Fibroblast of villous mesenchyme (primary cell): ENCODE results near the gene TRIML1. TPM values are rescaled to one million over a fixed set of nuclear protein-coding genes. Genes with fewer than 3 reads are reported as not detected.

ENCODE experiments used
- DNase-seq: peaks from one replicate; pipeline ENCODE4 v3.0.0-alpha.2; 2010; ENCODE audit warnings: low read depth
- H3K4me3 ChIP-seq: 2 replicates; pipeline ENCODE4 v1.5.1; 2011; ENCODE audit warnings: low read depth, mild to moderate bottlenecking, low read length
- small RNA-seq: library from RNA; depleted of rRNA; stranded (forward); fragments of <200 nt; gene quantifications from one replicate; pipeline ENCODE3, GENCODE V24; 2012
- total RNA-seq: library from RNA; depleted of rRNA; stranded (reverse); fragments of >200 nt; gene quantifications from 2 replicates; pipeline ENCODE4 v1.2.3, GENCODE V29; 2012
- TF ChIP-seq, protein P1 (sequence below): IDR thresholded peaks from 2 replicates; pipeline ENCODE4 v1.5.1; 2012; ENCODE audit warnings: low read depth, mild to moderate bottlenecking, low read length; ENCODE audit not compliant: insufficient read depth

The TRIML1 gene
- total RNA-seq, 1 donor, result not detected

GRCh38 chr4:188187106-188187505 lies 47.9 kb downstream of the TRIML1 start:
- TF ChIP-seq, protein P1, sequence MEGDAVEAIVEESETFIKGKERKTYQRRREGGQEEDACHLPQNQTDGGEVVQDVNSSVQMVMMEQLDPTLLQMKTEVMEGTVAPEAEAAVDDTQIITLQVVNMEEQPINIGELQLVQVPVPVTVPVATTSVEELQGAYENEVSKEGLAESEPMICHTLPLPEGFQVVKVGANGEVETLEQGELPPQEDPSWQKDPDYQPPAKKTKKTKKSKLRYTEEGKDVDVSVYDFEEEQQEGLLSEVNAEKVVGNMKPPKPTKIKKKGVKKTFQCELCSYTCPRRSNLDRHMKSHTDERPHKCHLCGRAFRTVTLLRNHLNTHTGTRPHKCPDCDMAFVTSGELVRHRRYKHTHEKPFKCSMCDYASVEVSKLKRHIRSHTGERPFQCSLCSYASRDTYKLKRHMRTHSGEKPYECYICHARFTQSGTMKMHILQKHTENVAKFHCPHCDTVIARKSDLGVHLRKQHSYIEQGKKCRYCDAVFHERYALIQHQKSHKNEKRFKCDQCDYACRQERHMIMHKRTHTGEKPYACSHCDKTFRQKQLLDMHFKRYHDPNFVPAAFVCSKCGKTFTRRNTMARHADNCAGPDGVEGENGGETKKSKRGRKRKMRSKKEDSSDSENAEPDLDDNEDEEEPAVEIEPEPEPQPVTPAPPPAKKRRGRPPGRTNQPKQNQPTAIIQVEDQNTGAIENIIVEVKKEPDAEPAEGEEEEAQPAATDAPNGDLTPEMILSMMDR, result no peak
- DNase-seq, result no peak

GRCh38 chr4:188190461-188190860 lies 51.2 kb downstream of the TRIML1 start:
- TF ChIP-seq, protein P1, result no peak
- no peak overlapping the region for H3K4me3 ChIP-seq
- no peak for DNase-seq

More at GRCh38 chr4:188187106-188187505, 47.9 kb downstream of the TRIML1 start:
- no peak overlapping the region for H3K4me3 ChIP-seq

GRCh38 chr4:188194421-188194820 lies 55.2 kb downstream of the TRIML1 start:
- DNase-seq, result no peak
- H3K4me3 ChIP-seq, result no peak overlapping the region
- TF ChIP-seq, protein P1, result no peak

- TF ChIP-seq, protein P1, result no peak
- no peak overlapping the region for H3K4me3 ChIP-seq
- no peak for DNase-seq
Observed at GRCh38 chr4:188195389-188195985, 56.2 kb downstream of the TRIML1 start.

DNA sequence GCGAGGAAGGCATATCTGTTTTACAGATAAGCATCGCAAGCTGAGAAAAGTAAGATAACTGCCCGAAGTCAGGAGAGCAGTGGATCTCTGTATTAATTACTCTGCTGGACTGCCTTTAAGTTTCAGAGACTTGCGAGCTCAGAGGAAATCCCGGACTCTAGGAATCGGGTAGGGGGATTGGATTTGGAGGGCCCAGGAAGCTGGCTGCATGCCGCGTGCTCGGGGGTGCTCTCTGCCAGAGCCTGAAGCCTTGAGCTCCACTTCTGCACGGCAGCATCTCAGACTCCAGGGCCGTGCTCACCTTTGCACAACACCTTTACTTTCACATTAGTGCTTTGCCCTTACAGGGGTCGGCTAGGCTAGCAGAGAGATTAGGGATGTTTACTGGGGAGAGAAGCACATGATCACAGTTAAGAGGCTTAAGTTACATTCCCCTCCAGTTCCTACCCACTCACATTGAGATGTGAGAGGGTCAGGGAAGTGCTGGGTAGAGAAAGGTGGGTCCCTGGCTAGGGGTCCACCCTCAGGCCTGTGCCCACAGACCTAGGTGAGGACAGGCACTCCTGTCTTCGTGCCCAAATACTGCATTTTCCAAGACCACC lies 57.0 kb downstream of the TRIML1 start:
- no peak for DNase-seq
- TF ChIP-seq, protein P1, result no peak
- H3K4me3 ChIP-seq, result no peak overlapping the region

Small RNA genes lying within 50 kb of the gene (small RNA-seq; reads per million reads assigned to genes)
- gene RNU6-173P, result not detected

Other genes with a start within 250 kb of the TRIML1 start
- under 0.01 TPM in 1 of 2 replicates, not detected in the other for gene ZFP42, start 143.7 kb upstream of the TRIML1 start, total RNA-seq
- 0.32 TPM in 1 of 2 replicates, not detected in the other for gene TRIML2, start 29.8 kb upstream of the TRIML1 start, total RNA-seq